GM23338 (cell line): ENCODE results near the gene FOXD4L6. TPM values are rescaled to one million over a fixed set of nuclear protein-coding genes. Genes with fewer than 3 reads are reported as not detected.
"Not testable (repeated sequence)": the region's sequence is repeated elsewhere in the genome, so short reads cannot be mapped to it uniquely, and the experiment has no call there.

ENCODE experiments used
- ATAC-seq: fragments of 200-7000 bp; cut with Tn5 transposase; 3 replicates; pipeline ENCODE4 v1.9.1; 2020
- DNase-seq: peaks from one replicate; pipeline ENCODE4 v3.0.0-alpha.2; 2015; ENCODE audit warnings: low spot score
- H2AFZ ChIP-seq: fragments of 200-600 bp; sonication (generic); 2 replicates; pipeline ENCODE4 v1.8.0; 2016; ENCODE audit warnings: antibody characterized with exemption, mild to moderate bottlenecking, moderate library complexity
- H3F3A ChIP-seq: fragments of 200-600 bp; sonication (generic); replicated peaks from 2 replicates; pipeline ENCODE4 v1.8.0; 2017; ENCODE audit warnings: antibody characterized with exemption, mixed run types, low read depth
- H3K27ac ChIP-seq: fragments of 200-600 bp; sonication (generic); 2 replicates; pipeline ENCODE4 v1.6.1; 2016; ENCODE audit warnings: low read depth
- H3K27me3 ChIP-seq: fragments of 200-600 bp; sonication (generic); 2 replicates; pipeline ENCODE4 v1.8.0; 2016; ENCODE audit warnings: mild to moderate bottlenecking, mixed run types, moderate library complexity; ENCODE audit not compliant: insufficient read depth
- H3K36me3 ChIP-seq: fragments of 200-600 bp; sonication (generic); 2 replicates; pipeline ENCODE4 v1.8.0; 2016; ENCODE audit warnings: mild to moderate bottlenecking; ENCODE audit not compliant: insufficient read depth
- H3K4me1 ChIP-seq: fragments of 200-600 bp; sonication (generic); 2 replicates; pipeline ENCODE4 v1.8.0; 2016; ENCODE audit warnings: mild to moderate bottlenecking, moderate library complexity; ENCODE audit not compliant: insufficient read depth
- H3K4me2 ChIP-seq: fragments of 200-600 bp; sonication (generic); 2 replicates; pipeline ENCODE4 v1.7.1; 2017; ENCODE audit warnings: mixed run types
- H3K4me3 ChIP-seq: fragments of 200-600 bp; sonication (generic); 2 replicates; pipeline ENCODE4 v1.6.1; 2016; ENCODE audit warnings: mixed run types
- H3K79me2 ChIP-seq: fragments of 200-600 bp; sonication (generic); replicated peaks from 2 replicates; pipeline ENCODE4 v1.8.0; 2017; ENCODE audit warnings: mild to moderate bottlenecking; ENCODE audit not compliant: insufficient read depth
- H3K9me2 ChIP-seq: fragments of 200-600 bp; sonication (generic); 2 replicates; pipeline ENCODE4 v1.8.0; 2017; ENCODE audit not compliant: insufficient read depth
- H4K20me1 ChIP-seq: fragments of 200-600 bp; sonication (generic); replicated peaks from 2 replicates; pipeline ENCODE4 v1.8.0; 2017; ENCODE audit warnings: mild to moderate bottlenecking; ENCODE audit not compliant: insufficient read depth
- H3K27ac Mint-ChIP-seq: 2 replicates; pipeline ENCODE4 v1.8.0; 2020; ENCODE audit warnings: inconsistent platforms, mild to moderate bottlenecking, moderate library complexity, mixed read lengths
- H3K27me3 Mint-ChIP-seq: 3 replicates; pipeline ENCODE4 v1.8.0; 2022; ENCODE audit warnings: low read depth, mild to moderate bottlenecking, moderate library complexity, mixed read lengths, inconsistent platforms; ENCODE audit not compliant: insufficient read depth, poor library complexity
- H3K36me3 Mint-ChIP-seq: 3 replicates; pipeline ENCODE4 v1.8.0; 2021; ENCODE audit warnings: low read depth, mild to moderate bottlenecking, inconsistent platforms, moderate library complexity, mixed read lengths
- H3K4me1 Mint-ChIP-seq: 3 replicates; pipeline ENCODE4 v1.8.0; 2020; ENCODE audit warnings: mild to moderate bottlenecking, inconsistent platforms, mixed read lengths
- H3K4me3 Mint-ChIP-seq: 3 replicates; pipeline ENCODE4 v1.8.0; 2021; ENCODE audit warnings: moderate library complexity, mild to moderate bottlenecking, inconsistent platforms, mixed read lengths
- H3K9me3 Mint-ChIP-seq: 3 replicates; pipeline ENCODE4 v1.8.0; 2020; ENCODE audit warnings: moderate library complexity, mild to moderate bottlenecking, inconsistent platforms, mixed read lengths
- EZH2 ChIP-seq: fragments of 200-600 bp; sonication (generic); IDR thresholded peaks from one replicate; pipeline ENCODE4 v1.8.0; 2017; ENCODE audit warnings: antibody characterized with exemption, mild to moderate bottlenecking, low read depth; ENCODE audit not compliant: unreplicated experiment
- EZH2phosphoT487 ChIP-seq: fragments of 200-600 bp; sonication (generic); IDR thresholded peaks from one replicate; pipeline ENCODE4 v1.8.1; 2018; ENCODE audit warnings: antibody characterized with exemption; ENCODE audit not compliant: unreplicated experiment
- polyA plus RNA-seq: library from polyadenylated mRNA; unstranded; fragments of >200 nt; fragmentation: Nextera tagmentation; extraction: Ambion mirVana; gene quantifications from 2 replicates; pipeline ENCODE4 v1.2.1, GENCODE V29; 2016
- total RNA-seq: library from RNA; depleted of rRNA; stranded (reverse); fragments of >200 nt; shearing (Covaris generic); gene quantifications from 2 replicates; pipeline ENCODE4 v1.2.3, GENCODE V29; 2014

Gene FOXD4L6
- total and polyA plus RNA-seq, 2 experiments from 2014 or later: 0.21 TPM; not detected in 1

DNA sequence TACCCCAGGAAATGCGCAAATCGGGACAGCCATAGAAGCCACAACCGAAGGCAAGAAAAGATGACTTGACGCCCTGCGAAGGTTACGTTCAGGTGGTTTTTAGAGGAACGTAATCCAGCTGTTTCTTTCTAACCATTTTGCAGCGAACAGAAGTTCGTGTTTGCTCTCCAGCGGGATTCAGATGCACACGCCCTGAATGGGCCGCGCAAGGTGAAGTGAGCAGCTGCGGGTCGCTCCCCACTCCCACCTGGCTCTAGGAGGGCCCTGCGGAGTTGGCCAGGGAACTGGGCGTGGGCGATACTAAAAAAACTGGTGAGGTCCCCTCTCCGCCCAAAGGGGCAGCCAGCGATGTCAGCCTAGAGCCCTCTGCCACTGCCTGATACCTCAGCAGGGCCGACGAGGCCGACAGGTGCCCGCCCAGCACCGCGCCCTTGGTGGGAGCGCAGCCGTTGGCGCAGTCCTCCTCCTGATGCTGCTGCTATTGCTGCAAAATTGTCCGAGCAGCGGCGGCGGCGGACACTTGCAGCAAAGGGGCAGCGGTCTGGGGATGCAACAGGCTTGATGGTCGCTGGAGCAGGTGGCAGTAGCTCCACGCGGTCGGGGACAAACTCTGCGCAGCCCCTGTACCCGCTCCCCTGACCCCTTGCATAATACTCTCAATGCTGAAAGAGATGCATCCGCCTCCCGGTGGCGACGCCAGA, 1.6 kb downstream of the FOXD4L6 start:
- not testable (repeated sequence) for H3F3A ChIP-seq, DNase-seq, H3K27me3 Mint-ChIP-seq, H3K9me3 Mint-ChIP-seq, H3K4me3 ChIP-seq, H4K20me1 ChIP-seq, H3K79me2 ChIP-seq, H3K4me1 Mint-ChIP-seq, H3K4me2 ChIP-seq, H3K4me1 ChIP-seq, H2AFZ ChIP-seq, H3K27ac Mint-ChIP-seq, H3K36me3 Mint-ChIP-seq, H3K27ac ChIP-seq, H3K9me2 ChIP-seq, H3K36me3 ChIP-seq
- H3K27me3 ChIP-seq: peaks cover 29% of the 10 kb centered on the region
- peak overlapping the region; percentile 46; the same call in 2 of the 3 replicates for H3K4me3 Mint-ChIP-seq
- TF ChIP-seq EZH2 (peak; percentile 94), EZH2phosphoT487 (peak; percentile 80)
- peak; percentile 7; the same call in 1 of the 3 replicates for ATAC-seq

- not testable (repeated sequence) for H3K9me3 Mint-ChIP-seq, H3K27ac ChIP-seq, H3K4me3 Mint-ChIP-seq, ATAC-seq, H4K20me1 ChIP-seq, H3F3A ChIP-seq, H3K36me3 ChIP-seq, H3K4me3 ChIP-seq, H3K79me2 ChIP-seq, H3K4me1 ChIP-seq, H2AFZ ChIP-seq, H3K36me3 Mint-ChIP-seq, H3K4me1 Mint-ChIP-seq, H3K9me2 ChIP-seq, H3K4me2 ChIP-seq, H3K27ac Mint-ChIP-seq, DNase-seq, H3K27me3 Mint-ChIP-seq
- H3K27me3 ChIP-seq: peaks cover 34% of the 10 kb centered on the region
These were observed 2.5 kb downstream of the FOXD4L6 start for GRCh38 chr9:41125936-41126335.

DNA sequence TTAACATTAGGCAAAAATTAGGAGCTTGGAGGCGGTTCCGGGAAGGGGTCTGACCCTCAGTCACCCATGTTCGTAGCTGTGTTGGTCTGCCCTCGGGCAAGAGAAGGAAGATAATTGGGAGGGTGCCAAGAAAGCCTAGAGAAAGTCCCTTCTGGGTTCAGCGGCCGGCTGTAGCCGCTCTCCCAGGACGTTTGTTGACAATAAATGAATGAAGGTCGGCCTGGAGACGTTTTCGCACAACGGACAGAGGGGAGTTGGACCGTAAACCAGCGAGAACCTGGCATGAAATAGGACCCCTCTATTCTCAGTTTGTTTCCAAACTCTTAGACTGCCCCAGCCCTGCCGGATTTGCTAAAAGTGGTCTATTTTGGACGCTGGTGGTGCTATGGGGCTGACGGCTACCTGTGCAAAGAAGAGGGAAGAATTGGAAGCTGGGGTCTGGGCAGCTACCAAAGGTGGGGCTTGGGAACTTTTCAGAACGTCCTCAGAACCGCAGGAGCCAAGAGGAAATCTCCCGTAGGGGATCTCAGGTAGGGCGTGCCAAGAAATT, 3.3 kb downstream of the FOXD4L6 start:
- H3K27me3 Mint-ChIP-seq, H4K20me1 ChIP-seq, H3K9me3 Mint-ChIP-seq, H2AFZ ChIP-seq, H3K9me2 ChIP-seq, H3K4me2 ChIP-seq, H3K4me3 ChIP-seq, H3K4me3 Mint-ChIP-seq, DNase-seq, H3K27ac Mint-ChIP-seq, H3K36me3 Mint-ChIP-seq, H3K4me1 Mint-ChIP-seq, H3K79me2 ChIP-seq, H3K4me1 ChIP-seq, H3F3A ChIP-seq, H3K27ac ChIP-seq, H3K36me3 ChIP-seq: not testable (repeated sequence)
- H3K27me3 ChIP-seq: peaks cover 41% of the 10 kb centered on the region
- ATAC-seq: peak; percentile 12

DNA sequence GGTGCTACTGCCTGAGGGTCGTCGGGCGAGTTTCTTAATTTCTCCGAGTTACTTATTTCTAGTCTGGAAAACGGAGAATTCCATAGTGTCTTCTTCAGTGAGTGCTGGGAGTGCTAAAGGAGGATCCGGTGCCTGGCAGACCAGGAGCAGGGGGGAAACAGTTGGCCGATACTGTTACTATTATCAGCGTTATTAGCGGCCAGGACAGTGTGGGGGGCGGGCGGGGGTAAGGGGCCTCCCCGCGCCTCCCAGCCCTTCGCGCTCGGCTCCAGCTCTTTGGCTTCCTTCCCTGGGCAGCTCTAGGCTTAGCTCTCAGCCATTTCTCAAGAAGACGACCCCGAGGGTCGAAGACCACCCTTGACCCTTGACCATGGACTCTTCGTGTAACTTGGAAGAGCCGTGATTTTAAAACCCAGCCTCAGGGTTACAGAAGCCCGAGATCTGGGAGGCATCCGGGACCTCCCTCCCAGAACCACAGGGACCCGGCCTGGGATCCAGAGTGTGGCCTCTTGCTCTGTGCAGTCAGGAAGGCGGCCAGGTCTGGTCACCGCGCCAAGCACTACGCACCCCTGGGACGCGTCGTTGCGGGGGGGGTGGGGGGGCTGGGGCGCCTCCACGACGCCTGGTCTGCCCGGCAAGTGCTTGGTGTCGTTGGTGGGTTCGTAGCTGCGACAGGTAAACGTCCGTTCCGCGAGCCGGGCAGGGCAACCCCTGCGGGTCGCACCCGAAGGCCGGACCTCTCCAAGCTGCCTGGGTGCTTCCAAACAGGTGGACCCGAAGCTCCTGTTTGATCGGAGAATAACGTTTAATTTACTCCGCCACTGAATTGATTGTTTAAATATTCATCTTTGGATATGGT, 4.0 kb downstream of the FOXD4L6 start:
- not testable (repeated sequence) for H3K27ac Mint-ChIP-seq, H3K36me3 Mint-ChIP-seq, H3K9me3 Mint-ChIP-seq, H3K4me1 Mint-ChIP-seq, H3K4me3 ChIP-seq, H3K27me3 Mint-ChIP-seq, H3K79me2 ChIP-seq, H3K27ac ChIP-seq, H4K20me1 ChIP-seq, H3F3A ChIP-seq, H3K4me2 ChIP-seq, H3K36me3 ChIP-seq, H2AFZ ChIP-seq, H3K4me3 Mint-ChIP-seq, H3K9me2 ChIP-seq, H3K4me1 ChIP-seq
- peaks cover 41% of the 10 kb centered on the region for H3K27me3 ChIP-seq
- ATAC-seq (peak; percentile 60), DNase-seq (peak; percentile 1)
- TF ChIP-seq EZH2: peak; percentile 67

GRCh38 chr9:41123812-41124211, 4.7 kb downstream of the FOXD4L6 start:
- not testable (repeated sequence) for H3K4me1 ChIP-seq, H3K36me3 Mint-ChIP-seq, H3K4me1 Mint-ChIP-seq, H3K9me2 ChIP-seq, H3K27ac ChIP-seq, H4K20me1 ChIP-seq, H3K4me2 ChIP-seq, H3F3A ChIP-seq, H3K79me2 ChIP-seq, H3K27me3 Mint-ChIP-seq, DNase-seq, H3K4me3 Mint-ChIP-seq, H3K27ac Mint-ChIP-seq, H3K4me3 ChIP-seq, H3K9me3 Mint-ChIP-seq, H3K36me3 ChIP-seq, H2AFZ ChIP-seq
- ATAC-seq: peak; percentile 63
- peaks cover 44% of the 10 kb centered on the region for H3K27me3 ChIP-seq

DNA sequence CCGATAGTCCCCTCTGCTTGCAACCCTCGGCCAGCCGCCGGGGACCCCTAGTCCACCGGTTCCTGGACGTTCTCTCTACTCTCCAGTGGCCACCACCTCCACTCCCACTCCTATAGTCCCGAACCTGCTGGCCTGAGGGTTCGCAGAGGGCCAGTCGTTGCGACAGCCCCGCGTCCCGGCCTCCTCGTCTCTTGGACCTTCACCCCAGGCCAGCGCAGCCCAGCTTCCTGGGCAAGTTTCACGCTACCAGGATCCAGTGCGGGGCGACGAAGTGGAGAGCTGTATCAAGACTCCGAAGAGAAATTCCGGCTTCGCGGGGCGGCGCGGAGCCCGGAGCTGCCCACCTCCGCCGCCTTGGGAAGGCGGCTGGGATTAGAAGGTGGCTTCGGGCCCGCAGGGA, 5.1 kb downstream of the FOXD4L6 start:
- H3F3A ChIP-seq, H3K27ac ChIP-seq, H3K4me3 ChIP-seq, H3K4me3 Mint-ChIP-seq, H3K9me2 ChIP-seq, H4K20me1 ChIP-seq, H3K27ac Mint-ChIP-seq, DNase-seq, H3K4me1 ChIP-seq, H3K4me2 ChIP-seq, H3K4me1 Mint-ChIP-seq, H3K27me3 Mint-ChIP-seq, H3K9me3 Mint-ChIP-seq, H2AFZ ChIP-seq, H3K79me2 ChIP-seq, H3K36me3 ChIP-seq, H3K36me3 Mint-ChIP-seq: not testable (repeated sequence)
- H3K27me3 ChIP-seq: peaks cover 42% of the 10 kb centered on the region
- ATAC-seq: peak; percentile 42
